ENCODE results near the gene B4GALNT2. TPM values are rescaled to one million over a fixed set of nuclear protein-coding genes. Genes with fewer than 3 reads are reported as not detected.
A peak's percentile ranks its signal among the peaks of the same experiment; 100 is the strongest.

The B4GALNT2 gene
- total and polyA plus RNA-seq, 2 donors (not counting 1 experiment from before 2014, with no cell fraction given) = under 0.01 to 0.01 TPM

DNA sequence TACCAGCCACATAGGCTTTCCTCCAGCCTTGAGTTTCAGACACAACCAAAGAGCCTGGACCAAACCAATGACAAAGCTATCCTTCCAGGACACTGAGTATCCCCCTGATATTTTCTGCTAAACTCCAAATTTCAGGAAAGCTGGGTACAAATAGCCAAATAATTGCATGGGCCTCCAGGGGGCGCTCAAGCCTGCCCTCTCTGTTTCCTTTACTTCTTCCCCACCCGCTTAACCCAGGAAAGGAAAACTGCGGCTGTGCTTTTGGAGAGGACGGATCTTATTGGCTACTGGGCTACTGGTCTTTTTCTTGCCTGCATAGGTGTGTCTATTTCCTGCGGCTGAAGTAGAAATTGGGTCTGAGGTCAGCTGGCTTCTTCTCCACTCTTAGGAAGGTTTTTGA lies 47.7 kb downstream of the B4GALNT2 start:
- H3K9ac ChIP-seq (ENCODE audit: insufficient read depth, low read length) = no peak overlapping the region
- no peaks in the 10 kb centered on the region for H3K79me2 ChIP-seq (ENCODE audit: control insufficient read depth, insufficient read depth, low read length)
- no peak overlapping the region for H3K4me3 ChIP-seq (replicated peaks in 1 of 4; ENCODE audit: control extremely low read depth in 1 of 4, insufficient read depth in 1 of 4, low read depth in 3 of 4, low read length in 4 of 4)
- H4K20me1 ChIP-seq (ENCODE audit: control insufficient read depth, extremely low read depth, insufficient read depth, low read length) = no peaks in the 10 kb centered on the region
- peaks cover 3% of the 10 kb centered on the region for H3K27me3 ChIP-seq (ENCODE audit: control insufficient read depth, insufficient read depth, low read length)
- H2AFZ ChIP-seq (ENCODE audit: low read length) = no peak overlapping the region
- H3K27ac ChIP-seq (ENCODE audit: insufficient read depth, low read length) = no peak overlapping the region
- DNase-seq (ENCODE audit: low read depth in 2 of 2) = peak; percentile 31 to 64
- no peaks in the 10 kb centered on the region for H3K9me3 ChIP-seq (ENCODE audit: control insufficient read depth, insufficient read depth, low read depth, low read length)
- H3K4me1 ChIP-seq (ENCODE audit: control insufficient read depth, extremely low read depth, insufficient read depth, low read length) = no peaks in the 10 kb centered on the region
- no peak overlapping the region for H3K4me2 ChIP-seq (ENCODE audit: extremely low read depth, insufficient read depth, low read length)
- TF ChIP-seq, protein P1, sequence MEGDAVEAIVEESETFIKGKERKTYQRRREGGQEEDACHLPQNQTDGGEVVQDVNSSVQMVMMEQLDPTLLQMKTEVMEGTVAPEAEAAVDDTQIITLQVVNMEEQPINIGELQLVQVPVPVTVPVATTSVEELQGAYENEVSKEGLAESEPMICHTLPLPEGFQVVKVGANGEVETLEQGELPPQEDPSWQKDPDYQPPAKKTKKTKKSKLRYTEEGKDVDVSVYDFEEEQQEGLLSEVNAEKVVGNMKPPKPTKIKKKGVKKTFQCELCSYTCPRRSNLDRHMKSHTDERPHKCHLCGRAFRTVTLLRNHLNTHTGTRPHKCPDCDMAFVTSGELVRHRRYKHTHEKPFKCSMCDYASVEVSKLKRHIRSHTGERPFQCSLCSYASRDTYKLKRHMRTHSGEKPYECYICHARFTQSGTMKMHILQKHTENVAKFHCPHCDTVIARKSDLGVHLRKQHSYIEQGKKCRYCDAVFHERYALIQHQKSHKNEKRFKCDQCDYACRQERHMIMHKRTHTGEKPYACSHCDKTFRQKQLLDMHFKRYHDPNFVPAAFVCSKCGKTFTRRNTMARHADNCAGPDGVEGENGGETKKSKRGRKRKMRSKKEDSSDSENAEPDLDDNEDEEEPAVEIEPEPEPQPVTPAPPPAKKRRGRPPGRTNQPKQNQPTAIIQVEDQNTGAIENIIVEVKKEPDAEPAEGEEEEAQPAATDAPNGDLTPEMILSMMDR (conservative IDR thresholded peaks at IDR 0.05 in 1 of 2, IDR thresholded peaks at IDR 0.05 in 1 of 2; ENCODE audit: low read depth in 1 of 2, low read length in 2 of 2) = peak; percentile 82 to 92
- no peak for TF ChIP-seq EZH2 (IDR thresholded peaks at IDR 0.05; ENCODE audit: low read length, missing control alignments)
- no peaks in the 10 kb centered on the region for H3K36me3 ChIP-seq (ENCODE audit: control insufficient read depth, insufficient read depth, low read length)

DNA sequence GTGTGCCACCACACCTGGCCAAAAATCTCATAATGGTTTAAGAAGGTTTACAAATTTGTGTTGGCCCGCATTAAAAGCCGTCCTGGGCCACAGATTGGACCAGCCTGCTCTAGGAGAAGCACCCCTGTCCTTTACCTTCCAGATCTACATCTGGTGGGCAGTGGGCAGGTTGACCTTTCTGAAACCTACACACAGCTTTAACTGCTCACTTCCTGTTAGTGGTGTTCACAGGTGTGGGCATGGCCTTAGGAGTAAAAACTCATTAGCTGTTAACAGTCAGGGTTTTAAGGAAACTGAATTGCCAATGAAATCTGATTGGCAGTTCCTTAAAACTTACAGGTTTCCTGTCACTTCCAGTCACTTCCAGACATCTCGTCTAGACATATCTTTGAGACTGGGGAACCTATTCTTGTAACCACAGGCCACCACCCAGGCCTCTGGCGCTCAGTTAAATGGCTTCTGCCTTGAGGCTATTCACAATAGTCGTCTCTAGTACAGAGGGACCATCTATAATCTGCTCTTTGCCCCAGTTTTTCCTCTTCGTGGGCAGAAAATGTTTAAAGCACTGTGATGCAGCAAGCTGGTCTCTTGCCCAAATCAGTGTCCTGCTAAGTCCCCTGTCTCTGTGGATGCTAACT lies 48.5 kb downstream of the B4GALNT2 start:
- Histone ChIP-seq H3K27me3 (ENCODE audit: control insufficient read depth, insufficient read depth, low read length) (no peaks in the 10 kb centered on the region), H3K79me2 (ENCODE audit: control insufficient read depth, insufficient read depth, low read length) (no peaks in the 10 kb centered on the region), H2AFZ (ENCODE audit: low read length) (no peak overlapping the region), H4K20me1 (ENCODE audit: control insufficient read depth, extremely low read depth, insufficient read depth, low read length) (no peaks in the 10 kb centered on the region), H3K36me3 (ENCODE audit: control insufficient read depth, insufficient read depth, low read length) (no peaks in the 10 kb centered on the region), H3K9ac (ENCODE audit: insufficient read depth, low read length) (no peak overlapping the region), H3K4me1 (ENCODE audit: control insufficient read depth, extremely low read depth, insufficient read depth, low read length) (no peaks in the 10 kb centered on the region), H3K4me3 (replicated peaks in 1 of 4; ENCODE audit: control extremely low read depth in 1 of 4, insufficient read depth in 1 of 4, low read depth in 3 of 4, low read length in 4 of 4) (no peak overlapping the region), H3K4me2 (ENCODE audit: extremely low read depth, insufficient read depth, low read length) (no peak overlapping the region), H3K9me3 (ENCODE audit: control insufficient read depth, insufficient read depth, low read depth, low read length) (no peaks in the 10 kb centered on the region), H3K27ac (ENCODE audit: insufficient read depth, low read length) (no peak overlapping the region)
- DNase-seq (ENCODE audit: low read depth in 2 of 2) = no peak
- TF ChIP-seq EZH2 (IDR thresholded peaks at IDR 0.05; ENCODE audit: low read length, missing control alignments) = no peak
- TF ChIP-seq, protein P1 (conservative IDR thresholded peaks at IDR 0.05 in 1 of 2, IDR thresholded peaks at IDR 0.05 in 1 of 2; ENCODE audit: low read depth in 1 of 2, low read length in 2 of 2) = no peak

DNA sequence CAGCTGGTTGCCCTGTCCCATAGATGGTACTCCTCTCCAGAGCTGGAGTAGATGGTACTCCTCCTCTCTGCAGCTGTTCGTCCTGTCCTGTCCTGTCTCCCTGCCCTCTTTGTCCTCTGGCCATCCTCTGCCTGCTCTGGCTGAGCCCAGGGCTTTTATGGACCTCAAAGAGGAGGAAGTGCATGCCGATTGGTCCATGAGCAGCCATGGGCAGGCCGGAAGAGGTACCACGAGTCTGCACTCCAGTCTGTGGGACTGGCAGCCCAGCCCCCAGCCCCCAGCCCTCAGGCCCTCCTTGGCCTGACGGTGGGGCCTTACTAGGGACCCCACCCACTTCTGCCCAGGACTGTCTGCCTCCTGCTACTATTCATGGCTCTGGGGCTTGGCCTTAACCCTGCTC lies 50.8 kb downstream of the B4GALNT2 start:
- H3K4me1 ChIP-seq (ENCODE audit: control insufficient read depth, extremely low read depth, insufficient read depth, low read length) = no peaks in the 10 kb centered on the region

More for the DNA sequence above, 50.8 kb downstream of the B4GALNT2 start:
- no peaks in the 10 kb centered on the region for H4K20me1 ChIP-seq (ENCODE audit: control insufficient read depth, extremely low read depth, insufficient read depth, low read length)
- H2AFZ ChIP-seq (ENCODE audit: low read length) = no peak overlapping the region
- no peaks in the 10 kb centered on the region for H3K9me3 ChIP-seq (ENCODE audit: control insufficient read depth, insufficient read depth, low read depth, low read length)
- H3K27me3 ChIP-seq (ENCODE audit: control insufficient read depth, insufficient read depth, low read length) = no peaks in the 10 kb centered on the region
- no peak for DNase-seq (ENCODE audit: low read depth in 2 of 2)
- no peaks in the 10 kb centered on the region for H3K36me3 ChIP-seq (ENCODE audit: control insufficient read depth, insufficient read depth, low read length)
- H3K79me2 ChIP-seq (ENCODE audit: control insufficient read depth, insufficient read depth, low read length) = no peaks in the 10 kb centered on the region
- no peak overlapping the region for H3K9ac ChIP-seq (ENCODE audit: insufficient read depth, low read length)
- TF ChIP-seq EZH2 (IDR thresholded peaks at IDR 0.05; ENCODE audit: low read length, missing control alignments) = no peak
- TF ChIP-seq, protein P1 (conservative IDR thresholded peaks at IDR 0.05 in 1 of 2, IDR thresholded peaks at IDR 0.05 in 1 of 2; ENCODE audit: low read depth in 1 of 2, low read length in 2 of 2) = no peak
- H3K4me2 ChIP-seq (ENCODE audit: extremely low read depth, insufficient read depth, low read length) = no peak overlapping the region
- H3K4me3 ChIP-seq (replicated peaks in 1 of 4; ENCODE audit: control extremely low read depth in 1 of 4, insufficient read depth in 1 of 4, low read depth in 3 of 4, low read length in 4 of 4) = no peak overlapping the region
- no peak overlapping the region for H3K27ac ChIP-seq (ENCODE audit: insufficient read depth, low read length)

Measured in fibroblast of lung (primary cell).